HG02623 (cell line): ENCODE data around the gene COL5A1.

ENCODE experiments used
- ATAC-seq: cut with Tn5 transposase; IDR thresholded peaks from one replicate; pipeline ENCODE4 v1.9.1; 2021; ENCODE audit warnings: moderate library complexity; ENCODE audit not compliant: unreplicated experiment

Gene COL5A1

DNA sequence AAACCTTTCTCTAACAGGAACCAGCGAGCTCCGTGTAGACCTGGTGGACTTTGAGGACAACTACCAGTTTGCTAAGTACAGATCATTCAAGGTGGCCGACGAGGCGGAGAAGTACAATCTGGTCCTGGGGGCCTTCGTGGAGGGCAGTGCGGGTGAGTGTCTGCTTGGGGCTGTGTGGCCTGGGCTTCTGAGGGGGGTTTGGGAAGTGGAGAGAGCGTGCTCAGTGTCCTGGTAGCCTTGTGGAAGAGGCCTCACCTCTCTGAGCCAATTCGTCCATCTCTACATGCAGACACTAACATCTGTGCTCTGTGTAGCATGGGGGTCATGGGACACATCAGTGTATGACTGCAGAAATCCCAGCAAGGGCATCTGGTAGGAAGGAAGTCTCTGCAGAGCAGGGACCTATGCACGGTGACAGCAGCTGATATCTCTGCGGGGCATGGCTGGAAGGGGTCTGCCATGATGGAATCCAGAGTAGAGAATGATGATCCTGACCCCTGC is 244.9 kb downstream of the COL5A1 start:
- ATAC-seq = no peak

DNA sequence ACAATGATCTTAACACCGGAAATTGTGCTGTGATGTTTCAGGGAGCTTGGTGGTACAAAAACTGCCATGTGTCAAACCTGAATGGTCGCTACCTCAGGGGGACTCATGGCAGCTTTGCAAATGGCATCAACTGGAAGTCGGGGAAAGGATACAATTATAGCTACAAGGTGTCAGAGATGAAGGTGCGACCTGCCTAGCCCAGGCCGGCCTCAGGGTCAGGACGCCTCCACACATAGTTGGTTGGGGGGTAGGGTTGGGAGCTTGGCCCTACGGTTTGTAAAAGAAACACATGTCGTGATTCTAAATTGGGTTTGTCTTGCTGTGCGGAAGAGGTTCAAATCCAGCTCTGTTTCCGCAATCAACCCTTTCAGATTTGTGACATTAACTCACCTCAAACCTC is 245.6 kb downstream of the COL5A1 start:
- ATAC-seq = no peak

DNA sequence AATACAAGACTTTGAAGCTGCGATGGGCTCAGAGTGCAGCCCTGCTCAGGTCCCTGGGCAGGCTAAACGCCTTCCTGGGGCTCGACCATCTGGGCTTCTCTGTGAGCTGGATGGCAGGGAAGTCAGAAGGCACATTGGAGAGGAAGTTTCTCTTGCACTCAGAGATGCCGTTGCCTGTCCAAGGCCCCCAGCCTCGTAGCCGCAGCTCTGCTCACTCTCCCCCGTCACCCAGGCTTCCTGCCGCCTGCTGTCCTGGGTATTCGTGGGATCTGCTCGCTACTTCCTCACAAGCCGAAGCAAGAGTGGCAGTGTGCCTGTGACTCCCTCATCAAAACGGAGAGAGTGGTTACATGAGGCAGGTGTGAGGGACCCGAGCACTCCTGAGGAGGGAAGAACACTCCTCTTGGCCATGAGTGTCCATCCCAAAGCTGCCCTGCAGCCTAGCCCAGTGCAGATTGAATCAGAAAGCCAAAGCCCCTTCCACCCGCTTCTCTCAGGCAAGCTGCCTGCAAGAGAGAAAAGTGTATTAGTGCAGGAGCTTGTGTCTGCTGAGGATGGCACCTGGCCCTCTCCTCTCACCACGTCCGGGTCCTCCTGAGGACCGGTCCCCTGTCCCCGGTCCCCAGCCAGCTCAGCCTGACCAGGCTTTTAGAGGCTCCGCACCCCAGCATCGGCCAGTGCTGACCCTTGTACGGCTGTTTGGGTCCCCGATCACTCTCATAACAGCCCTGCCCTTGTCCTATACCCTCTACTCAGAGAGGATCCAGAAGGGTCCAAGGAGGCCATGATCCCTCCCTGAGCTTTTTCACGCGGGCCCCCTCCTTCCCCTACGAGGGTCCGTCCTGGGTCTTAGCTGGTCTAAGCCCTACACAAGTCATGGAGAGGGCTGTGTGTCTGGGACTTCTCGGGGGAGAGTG is 246.3 kb downstream of the COL5A1 start:
- no peak for ATAC-seq

DNA sequence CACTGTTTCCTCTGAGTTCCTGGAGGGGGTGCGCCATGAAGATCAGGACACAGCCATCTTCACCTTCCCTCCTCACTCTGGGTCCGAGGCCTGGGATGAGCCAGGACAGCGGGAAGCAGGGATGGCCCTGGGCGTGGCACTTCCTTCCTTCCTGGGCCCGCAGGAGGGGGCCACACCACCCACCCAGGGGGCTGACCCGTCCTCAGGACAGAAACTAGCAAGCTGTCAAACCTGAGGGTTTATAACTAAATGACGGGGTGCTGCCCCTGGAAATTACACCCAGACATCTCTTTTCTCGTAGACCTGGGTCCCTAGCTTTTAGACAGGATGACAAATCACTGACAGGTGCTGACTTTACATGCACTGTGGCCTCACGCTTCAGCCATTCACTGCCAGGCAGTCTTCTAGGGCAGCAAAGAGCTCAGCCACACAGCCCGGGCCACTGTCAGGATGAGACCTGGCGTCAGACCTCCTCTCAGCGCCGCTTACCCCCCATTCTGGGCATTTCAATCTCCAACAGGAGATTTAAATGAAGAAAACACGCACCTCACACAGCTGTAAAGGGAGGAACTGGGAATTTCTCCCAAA is 247.1 kb downstream of the COL5A1 start:
- no peak for ATAC-seq

DNA sequence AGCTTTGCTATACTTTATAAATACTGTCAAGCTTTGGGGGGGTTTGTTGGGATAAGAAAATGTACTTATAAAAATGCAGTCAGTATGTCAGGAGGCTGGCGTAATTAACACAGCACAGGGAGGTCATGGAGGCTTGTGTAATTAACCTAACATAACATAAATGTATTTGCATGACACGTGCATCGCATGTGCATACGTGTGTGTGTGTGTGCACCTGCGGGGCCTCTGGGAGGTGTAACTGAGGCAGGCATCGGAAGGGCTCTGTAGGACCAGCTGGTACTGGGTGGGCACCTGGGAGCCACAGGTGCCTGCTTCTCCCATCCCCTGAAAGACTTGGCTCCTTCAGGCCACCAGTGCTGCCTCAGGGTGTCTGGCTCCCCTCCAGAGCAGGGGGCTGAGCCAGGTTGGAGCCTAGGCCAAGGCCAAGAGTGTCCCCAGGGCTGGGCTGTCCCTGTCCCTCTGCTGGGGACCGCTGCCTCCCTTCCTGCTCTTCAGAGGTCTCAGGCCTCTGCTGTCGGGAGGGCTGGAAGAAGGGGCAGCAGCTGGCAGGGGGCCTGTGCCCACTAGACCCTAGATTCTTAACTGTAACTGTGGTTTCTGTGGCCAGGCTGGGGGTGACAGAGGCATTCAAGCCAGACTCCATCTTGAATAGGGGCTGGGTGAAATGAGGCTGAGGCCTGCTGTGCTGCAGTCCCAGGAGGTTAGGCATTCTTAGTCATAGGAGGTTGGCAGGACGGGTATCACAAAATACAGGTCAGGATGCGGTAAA is 248.0 kb downstream of the COL5A1 start:
- ATAC-seq = no peak

DNA sequence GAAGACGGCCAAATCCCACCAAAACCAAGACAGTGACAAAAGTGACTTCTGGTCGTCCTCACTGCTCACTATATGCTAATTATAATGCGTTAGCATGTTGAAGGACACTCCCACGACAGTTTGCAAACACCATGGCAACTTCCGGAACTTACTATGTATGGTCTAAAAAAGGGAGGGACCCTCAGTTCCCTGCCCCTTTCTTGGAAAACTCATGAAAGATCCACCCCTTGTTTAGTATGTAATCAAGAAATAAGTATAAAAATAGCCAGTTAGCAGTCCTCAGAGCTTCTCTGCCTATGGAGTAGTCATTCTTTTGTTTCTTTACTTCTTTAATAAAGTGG is 248.5 kb downstream of the COL5A1 start:
- no peak for ATAC-seq

DNA sequence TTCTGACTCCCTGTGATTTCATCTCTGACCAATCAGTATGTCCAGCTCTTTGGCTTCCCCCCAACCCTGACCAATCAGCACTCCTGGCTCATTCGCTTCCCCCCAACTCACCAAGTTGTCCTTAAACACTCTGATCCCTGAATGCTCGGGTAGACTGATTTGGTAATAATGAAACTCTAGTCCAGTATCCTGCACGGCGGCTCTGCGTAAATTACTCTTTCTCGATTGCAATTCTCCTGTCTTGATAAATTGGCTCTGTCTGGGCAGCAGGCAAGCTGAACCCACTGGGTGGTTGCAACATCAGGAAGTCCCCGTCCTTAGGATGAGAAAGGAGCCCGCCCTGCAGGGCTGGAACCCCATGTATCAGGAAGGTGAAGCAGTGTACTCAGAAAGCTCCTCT is 249.4 kb downstream of the COL5A1 start:
- no peak for ATAC-seq

DNA sequence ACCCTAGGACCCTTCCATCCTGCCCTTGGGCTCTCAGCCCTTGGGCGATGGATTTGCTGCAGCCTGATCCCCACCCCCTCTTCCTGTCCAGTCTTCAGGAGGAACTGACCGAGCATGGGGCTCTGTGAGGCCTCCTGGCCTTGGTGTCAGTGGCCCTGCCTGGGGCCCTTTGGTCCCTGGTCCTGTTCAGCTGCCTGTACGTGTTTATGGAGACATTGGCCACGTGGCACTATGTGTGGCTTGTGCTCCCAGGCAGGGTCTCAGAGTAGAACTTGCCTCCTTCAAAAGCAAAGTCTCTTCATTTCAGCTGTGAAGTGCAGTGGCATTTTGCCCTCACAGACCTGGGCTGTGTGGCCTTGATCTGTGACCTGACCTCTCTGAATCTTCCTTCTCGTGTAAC is 250.1 kb downstream of the COL5A1 start:
- ATAC-seq = no peak

DNA sequence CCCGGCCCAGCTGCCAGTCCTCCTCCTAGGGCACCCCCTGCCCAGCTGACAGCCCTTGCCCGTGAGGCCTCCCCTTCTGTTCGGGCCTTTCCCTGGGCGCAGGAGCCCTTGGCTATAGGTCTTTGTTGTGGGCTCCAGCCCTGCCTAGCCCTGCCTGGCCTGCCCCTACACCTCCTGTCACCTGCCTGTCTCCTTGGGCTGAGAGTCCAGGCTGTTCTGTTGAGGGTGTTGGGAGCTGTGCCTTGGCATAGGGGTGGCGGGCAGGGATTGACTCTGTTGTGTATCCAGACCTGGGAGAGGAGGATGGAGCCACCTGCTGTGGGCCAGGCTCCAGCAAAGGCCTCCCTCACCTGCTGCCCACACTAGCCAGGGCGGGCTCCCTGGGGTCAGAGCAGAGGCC is 250.6 kb downstream of the COL5A1 start:
- ATAC-seq = no peak

DNA sequence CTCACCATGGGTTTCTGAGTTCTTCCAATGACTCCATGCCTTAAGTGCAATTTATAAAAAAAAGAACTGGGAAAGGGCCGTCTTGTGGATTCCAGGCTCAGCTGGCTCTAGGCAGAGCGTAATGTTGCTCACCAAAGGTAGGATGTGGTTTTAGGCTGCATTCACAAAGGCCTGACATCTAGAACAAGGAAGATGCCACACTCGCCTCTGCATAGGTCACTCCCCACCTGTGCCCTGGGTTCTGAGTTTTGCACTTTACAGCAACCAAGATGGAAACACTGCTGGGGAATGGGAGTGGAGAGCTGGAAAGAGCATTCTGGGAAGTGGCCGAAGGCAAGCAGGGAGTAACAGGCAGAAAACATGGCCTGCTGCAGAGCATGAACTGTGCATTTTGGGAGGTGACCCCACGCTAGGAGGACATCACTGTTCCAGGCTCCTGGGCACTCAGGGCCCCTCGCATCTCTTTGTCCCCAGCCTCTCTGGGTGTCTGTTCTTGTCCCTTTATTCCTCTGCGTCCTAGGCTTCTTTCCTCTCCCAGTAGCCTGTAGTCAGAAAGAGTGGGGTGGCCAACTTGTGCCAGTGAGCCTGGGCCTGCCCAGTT is 251.3 kb downstream of the COL5A1 start:
- ATAC-seq = no peak
